OCI-LY3 (cell line): ENCODE measurements around the gene LHFPL3.

Experiments used
- H2AFZ ChIP-seq: fragments of 200-600, 300-600 bp; shearing (Covaris generic); 2 replicates; pipeline ENCODE4 v1.6.0; 2014; ENCODE audit warnings: antibody characterized with exemption, low read depth, low read length
- H3K27ac ChIP-seq: fragments of 200-600, 300-600 bp; sonication (generic); 2 replicates; pipeline ENCODE4 v1.5.1; 2014; ENCODE audit warnings: mild to moderate bottlenecking, low read length, moderate library complexity, mixed read lengths
- H3K27me3 ChIP-seq: fragments of 200-600, 300-600 bp; sonication (generic); 2 replicates; pipeline ENCODE4 v1.6.1; 2014; ENCODE audit warnings: low read depth, low read length, mixed read lengths
- H3K36me3 ChIP-seq: fragments of 200-600, 300-600 bp; sonication (generic); replicated peaks from 2 replicates; pipeline ENCODE3; 2014; ENCODE audit warnings: low read depth, low read length, mixed read lengths
- H3K4me1 ChIP-seq: fragments of 300-600, 200-600 bp; sonication (generic); 2 replicates; pipeline ENCODE4 v1.6.1; 2014; ENCODE audit warnings: low read length, mixed read lengths
- H3K4me2 ChIP-seq: fragments of 200-600, 300-600 bp; sonication (generic); 2 replicates; pipeline ENCODE4 v1.6.1; 2014; ENCODE audit warnings: low read length, mixed read lengths
- H3K4me3 ChIP-seq: fragments of 300-600, 200-600 bp; sonication (generic); 2 replicates; pipeline ENCODE4 v1.5.1; 2014; ENCODE audit warnings: antibody characterized with exemption, mild to moderate bottlenecking, low read length, moderate library complexity
- H3K79me2 ChIP-seq: fragments of 300-600, 200-600 bp; shearing (Covaris generic); 2 replicates; pipeline ENCODE4 v1.6.1; 2014; ENCODE audit warnings: mild to moderate bottlenecking, low read length, mixed read lengths
- H3K9ac ChIP-seq: fragments of 300-600, 200-600 bp; shearing (Covaris generic); 2 replicates; pipeline ENCODE4 v1.6.0; 2014; ENCODE audit warnings: mild to moderate bottlenecking, low read length, moderate library complexity
- H3K9me3 ChIP-seq: fragments of 200-600, 300-600 bp; shearing (Covaris generic); 2 replicates; pipeline ENCODE4 v1.6.1; 2014; ENCODE audit warnings: low read length, mixed read lengths; ENCODE audit not compliant: insufficient read depth
- H4K20me1 ChIP-seq: fragments of 200-600, 300-600 bp; sonication (generic); 2 replicates; pipeline ENCODE4 v1.6.1; 2016; ENCODE audit warnings: low read length, mixed read lengths; ENCODE audit not compliant: insufficient read depth
- CTCF ChIP-seq: fragments of 200-600, 300-600 bp; sonication (generic); IDR thresholded peaks from 2 replicates; pipeline ENCODE4 v1.5.1; 2014; ENCODE audit warnings: antibody characterized with exemption, low read length, low read depth
- EZH2phosphoT487 ChIP-seq: fragments of 200-600 bp; shearing (Covaris generic); IDR thresholded peaks from 2 replicates; pipeline ENCODE4 v1.6.1; 2018; ENCODE audit warnings: antibody characterized with exemption, mixed run types, low read depth

Gene LHFPL3

GRCh38 chr7:104487642-104488041 is 159.2 kb downstream of the LHFPL3 start:
- Histone ChIP-seq H3K4me2 (peak overlapping the region; percentile 55), H3K9ac (peak overlapping the region; percentile 78), H3K27ac (peak overlapping the region; percentile 99), H3K36me3 (no peaks in the 10 kb centered on the region), H3K79me2 (peaks cover 16% of the 10 kb centered on the region), H3K4me3 (peak overlapping the region; percentile 51), H3K9me3 (no peaks in the 10 kb centered on the region), H3K4me1 (peaks cover 74% of the 10 kb centered on the region), H4K20me1 (no peaks in the 10 kb centered on the region), H2AFZ (0 out of 2 replicates have a peak overlapping the region, but pooled peaks have one; percentile 17), H3K27me3 (no peaks in the 10 kb centered on the region)
- TF ChIP-seq CTCF (no peak), EZH2phosphoT487 (no peak)

- Histone ChIP-seq H2AFZ (0 out of 2 replicates have a peak overlapping the region, but pooled peaks have one; percentile 31), H3K36me3 (no peaks in the 10 kb centered on the region), H3K4me2 (peak overlapping the region; percentile 67), H3K27me3 (no peaks in the 10 kb centered on the region), H3K4me1 (peaks cover 26% of the 10 kb centered on the region), H3K27ac (peak overlapping the region; percentile 41), H3K9me3 (no peaks in the 10 kb centered on the region), H3K4me3 (peak overlapping the region; percentile 26; the same call in 1 of the 2 replicates), H3K9ac (peak overlapping the region; percentile 36), H3K79me2 (no peaks in the 10 kb centered on the region), H4K20me1 (no peaks in the 10 kb centered on the region)
- no peak for TF ChIP-seq CTCF
- TF ChIP-seq EZH2phosphoT487, result no peak
Measured at GRCh38 chr7:104497379-104497967, 169.1 kb downstream of the LHFPL3 start.

- Histone ChIP-seq H3K9ac (no peak overlapping the region), H3K4me1 (peaks cover 26% of the 10 kb centered on the region), H3K27me3 (no peaks in the 10 kb centered on the region)
Measured at GRCh38 chr7:104499975-104500374, 171.6 kb downstream of the LHFPL3 start.

GRCh38 chr7:104509874-104510273 is 181.5 kb downstream of the LHFPL3 start:
- TF ChIP-seq EZH2phosphoT487, result no peak
- no peak for TF ChIP-seq CTCF
- H3K9me3 ChIP-seq, result no peaks in the 10 kb centered on the region

More at GRCh38 chr7:104499975-104500374, 171.6 kb downstream of the LHFPL3 start:
- Histone ChIP-seq H4K20me1 (no peaks in the 10 kb centered on the region), H2AFZ (no peak overlapping the region), H3K4me2 (no peak overlapping the region), H3K36me3 (no peaks in the 10 kb centered on the region), H3K27ac (no peak overlapping the region), H3K4me3 (no peak overlapping the region), H3K79me2 (no peaks in the 10 kb centered on the region), H3K9me3 (no peaks in the 10 kb centered on the region)
- TF ChIP-seq EZH2phosphoT487 (no peak), CTCF (no peak)

More at GRCh38 chr7:104509874-104510273, 181.5 kb downstream of the LHFPL3 start:
- no peak overlapping the region for H3K9ac ChIP-seq
- no peaks in the 10 kb centered on the region for H3K79me2 ChIP-seq
- H2AFZ ChIP-seq, result no peak overlapping the region
- no peaks in the 10 kb centered on the region for H4K20me1 ChIP-seq
- H3K4me2 ChIP-seq, result no peak overlapping the region
- H3K4me3 ChIP-seq, result no peak overlapping the region
- H3K36me3 ChIP-seq, result no peaks in the 10 kb centered on the region
- H3K27me3 ChIP-seq, result no peaks in the 10 kb centered on the region
- peaks cover 11% of the 10 kb centered on the region for H3K4me1 ChIP-seq
- no peak overlapping the region for H3K27ac ChIP-seq
